ENCODE results near the gene APBB2. TPM values are rescaled to one million over a fixed set of nuclear protein-coding genes. Genes with fewer than 3 reads are reported as not detected.

The APBB2 gene
- total RNA-seq, 2 experiments from 2014 or later, result 0.93 to 13.6 TPM

GRCh38 chr4:41103657-41104056, 110.7 kb downstream of the APBB2 start:
- Mint-ChIP-seq H3K4me1 (no peaks in the 10 kb centered on the region), H3K27me3 (no peaks in the 10 kb centered on the region), H3K4me3 (no peak overlapping the region), H3K36me3 (no peaks in the 10 kb centered on the region), H3K27ac (no peak overlapping the region), H3K9me3 (ENCODE audit: low read depth) (no peaks in the 10 kb centered on the region)
- no peak for ATAC-seq
- CTCF ChIA-PET, result no interaction called here
- no peak for DNase-seq

DNA sequence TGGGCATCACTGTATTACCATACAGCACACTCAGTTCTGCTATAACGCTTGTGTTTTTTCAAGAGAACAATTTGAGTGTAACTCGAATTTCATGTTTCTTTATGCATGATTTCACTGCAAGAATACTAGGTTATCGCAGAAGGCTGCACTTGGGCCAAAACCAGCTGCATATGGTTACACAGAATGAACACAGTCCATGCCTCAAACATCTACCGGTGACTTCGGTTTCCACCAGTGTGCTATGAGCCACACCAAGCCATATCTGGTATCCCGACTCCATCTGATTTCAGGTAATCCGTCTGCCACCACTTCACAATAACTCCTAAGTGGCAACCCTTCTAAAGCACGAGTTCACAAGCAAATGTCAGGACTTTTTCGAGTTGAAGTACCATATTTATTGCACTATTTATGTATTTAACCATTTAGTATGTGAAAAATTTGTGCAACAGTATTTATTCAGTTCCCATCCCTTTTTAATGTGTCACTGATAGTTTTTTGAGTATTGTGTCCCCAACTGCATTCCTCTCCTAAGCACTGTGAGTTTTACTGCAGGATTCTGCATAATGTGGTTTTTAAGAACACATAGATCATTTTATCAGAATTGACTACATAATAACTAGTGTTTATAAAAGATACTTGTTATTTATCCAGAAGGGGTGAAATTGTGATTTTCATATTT, 111.8 kb downstream of the APBB2 start:
- no peak overlapping the region for H3K27ac Mint-ChIP-seq
- ATAC-seq, result no peak
- no peaks in the 10 kb centered on the region for H3K4me1 Mint-ChIP-seq
- CTCF ChIA-PET, result no interaction called here
- H3K9me3 Mint-ChIP-seq (ENCODE audit: low read depth), result no peaks in the 10 kb centered on the region
- DNase-seq, result no peak
- no peaks in the 10 kb centered on the region for H3K36me3 Mint-ChIP-seq
- H3K4me3 Mint-ChIP-seq, result no peak overlapping the region
- H3K27me3 Mint-ChIP-seq, result no peaks in the 10 kb centered on the region

DNA sequence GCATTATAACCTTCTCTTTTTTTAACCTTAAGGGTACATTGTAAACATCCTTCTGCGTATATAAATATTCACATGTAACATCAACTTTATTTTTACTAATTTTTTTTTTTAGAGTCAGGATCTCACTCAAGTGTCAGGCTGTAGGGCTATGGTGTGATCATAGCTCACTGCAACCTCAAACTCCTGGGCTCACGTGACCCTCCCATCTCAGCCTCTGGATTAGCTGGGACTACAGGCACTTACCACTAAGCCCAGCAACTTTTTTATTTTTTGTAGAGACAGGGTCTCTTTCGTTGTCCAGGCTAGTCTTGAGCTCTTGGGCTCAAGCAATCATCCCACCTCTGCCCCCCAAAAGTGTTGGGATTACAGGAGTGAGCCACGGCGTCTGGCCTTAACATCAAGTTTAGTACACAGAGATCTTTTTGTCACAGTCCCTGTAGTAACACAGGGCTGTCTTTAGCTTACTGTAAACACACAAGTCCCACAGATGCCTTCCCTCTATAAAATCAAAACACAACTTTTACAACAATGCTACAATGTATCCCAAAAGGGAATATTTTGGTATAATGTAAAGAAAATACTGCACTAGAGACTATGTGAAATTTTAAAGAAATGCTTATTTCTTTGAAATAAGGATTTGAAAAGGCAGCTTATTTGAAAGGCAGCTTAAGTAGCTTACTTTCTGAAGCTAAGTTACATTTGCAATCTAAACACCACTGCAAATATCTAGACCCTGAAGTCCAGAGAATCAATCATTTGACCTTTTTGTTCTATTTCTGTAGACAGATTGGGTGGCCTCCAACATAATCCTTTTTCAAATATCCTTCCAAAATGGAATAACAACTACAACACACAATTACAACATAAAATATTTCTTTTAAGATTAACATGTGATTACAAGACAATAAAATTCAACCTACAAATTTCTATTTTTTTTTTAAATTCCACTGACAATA, 116.0 kb downstream of the APBB2 start:
- no peak overlapping the region for H3K4me3 Mint-ChIP-seq
- CTCF ChIA-PET, result no interaction called here
- no peaks in the 10 kb centered on the region for H3K27me3 Mint-ChIP-seq
- no peaks in the 10 kb centered on the region for H3K4me1 Mint-ChIP-seq
- DNase-seq (no peak), ATAC-seq (no peak)
- no peaks in the 10 kb centered on the region for H3K36me3 Mint-ChIP-seq
- H3K9me3 Mint-ChIP-seq (ENCODE audit: low read depth), result no peaks in the 10 kb centered on the region
- H3K27ac Mint-ChIP-seq, result no peak overlapping the region

- CTCF ChIA-PET, result no interaction called here
- Mint-ChIP-seq H3K36me3 (no peaks in the 10 kb centered on the region), H3K4me1 (no peaks in the 10 kb centered on the region), H3K27ac (no peak overlapping the region), H3K27me3 (no peaks in the 10 kb centered on the region), H3K9me3 (ENCODE audit: low read depth) (no peaks in the 10 kb centered on the region), H3K4me3 (no peak overlapping the region)
- DNase-seq (no peak), ATAC-seq (no peak)
Observed at GRCh38 chr4:41095973-41096372, 118.4 kb downstream of the APBB2 start.

GRCh38 chr4:41095192-41095872, 119.0 kb downstream of the APBB2 start:
- Mint-ChIP-seq H3K36me3 (no peaks in the 10 kb centered on the region), H3K27ac (no peak overlapping the region), H3K27me3 (no peaks in the 10 kb centered on the region), H3K4me1 (no peaks in the 10 kb centered on the region), H3K4me3 (no peak overlapping the region), H3K9me3 (ENCODE audit: low read depth) (no peaks in the 10 kb centered on the region)
- ATAC-seq (no peak), DNase-seq (no peak)
- CTCF ChIA-PET, result no interaction called here

DNA sequence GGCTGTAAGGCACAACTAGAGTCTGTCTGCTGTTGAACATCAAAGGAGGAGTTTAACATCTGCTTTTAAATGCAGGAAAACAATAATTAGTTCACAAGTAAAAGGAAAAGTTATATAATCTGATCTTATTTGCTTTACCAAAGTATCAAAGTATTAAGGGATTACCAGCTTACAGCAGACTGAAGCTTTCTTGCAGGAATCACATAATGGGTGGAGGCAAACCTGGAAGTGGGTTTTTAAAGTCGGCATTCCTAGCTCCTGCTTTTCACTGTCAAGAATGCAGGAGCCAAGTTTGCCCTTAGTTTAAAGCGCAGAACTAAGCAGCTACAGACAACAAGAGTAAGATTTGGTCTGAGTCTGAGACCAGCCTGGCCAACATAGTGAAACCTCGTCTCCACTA, 122.2 kb downstream of the APBB2 start:
- Mint-ChIP-seq H3K27ac (no peak overlapping the region), H3K36me3 (no peaks in the 10 kb centered on the region), H3K9me3 (ENCODE audit: low read depth) (no peaks in the 10 kb centered on the region), H3K4me1 (no peaks in the 10 kb centered on the region), H3K27me3 (no peaks in the 10 kb centered on the region), H3K4me3 (no peak overlapping the region)
- ATAC-seq (no peak), DNase-seq (no peak)
- CTCF ChIA-PET, result no interaction called here

DNA sequence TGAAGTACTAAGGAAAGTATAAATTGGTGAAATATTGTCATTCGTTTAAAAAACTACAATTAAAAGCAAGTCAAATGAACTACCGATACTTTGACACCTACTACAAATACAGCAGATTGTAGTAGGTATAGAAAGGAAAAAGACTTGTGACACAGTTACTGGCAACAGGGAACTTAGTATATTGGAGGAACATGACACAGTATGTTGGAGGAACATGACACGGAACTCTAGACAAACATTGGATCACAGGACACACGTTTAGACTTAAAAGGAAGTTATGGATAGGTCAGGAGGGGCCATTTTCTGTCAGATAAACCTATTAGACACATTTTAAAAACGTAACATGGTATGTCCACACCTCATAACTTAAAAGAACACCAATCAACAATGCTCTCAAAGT, 132.5 kb downstream of the APBB2 start:
- no peak for ATAC-seq
- DNase-seq, result no peak
- Mint-ChIP-seq H3K27me3 (no peaks in the 10 kb centered on the region), H3K9me3 (ENCODE audit: low read depth) (peaks cover 7% of the 10 kb centered on the region), H3K36me3 (no peaks in the 10 kb centered on the region), H3K4me3 (no peak overlapping the region), H3K4me1 (no peaks in the 10 kb centered on the region), H3K27ac (no peak overlapping the region)
- CTCF ChIA-PET, result interaction anchor here (0.7 to 0.9 kb wide), 2 partner anchors 29 to 157 kb away, joined by 3 read pairs; no protein-coding TSS in a partner anchor

DNA sequence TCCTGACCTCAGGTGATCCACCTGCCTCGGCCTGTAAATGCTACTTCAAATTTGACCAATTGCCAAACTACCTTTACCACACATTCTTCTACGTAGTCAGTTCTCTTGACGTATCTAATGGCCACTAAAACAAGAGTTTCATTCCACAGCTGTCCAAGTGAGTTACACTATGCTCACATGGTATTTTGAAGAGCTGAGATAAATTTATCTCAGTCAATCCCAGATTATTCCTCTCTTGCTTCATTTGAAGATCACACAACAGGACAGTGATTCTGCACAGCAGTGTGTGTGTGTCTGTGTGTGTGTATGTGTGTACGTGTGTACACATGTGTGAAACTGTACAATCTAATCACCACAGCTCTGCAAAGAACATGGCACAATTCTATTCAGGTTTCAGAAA, 133.4 kb downstream of the APBB2 start:
- CTCF ChIA-PET, result no interaction called here
- Mint-ChIP-seq H3K9me3 (ENCODE audit: low read depth) (peaks cover 2% of the 10 kb centered on the region), H3K27ac (no peak overlapping the region), H3K36me3 (no peaks in the 10 kb centered on the region), H3K4me3 (no peak overlapping the region), H3K27me3 (no peaks in the 10 kb centered on the region), H3K4me1 (no peaks in the 10 kb centered on the region)
- ATAC-seq (no peak), DNase-seq (no peak)

GRCh38 chr4:41079881-41080560, 134.3 kb downstream of the APBB2 start:
- CTCF ChIA-PET, result no interaction called here

DNA sequence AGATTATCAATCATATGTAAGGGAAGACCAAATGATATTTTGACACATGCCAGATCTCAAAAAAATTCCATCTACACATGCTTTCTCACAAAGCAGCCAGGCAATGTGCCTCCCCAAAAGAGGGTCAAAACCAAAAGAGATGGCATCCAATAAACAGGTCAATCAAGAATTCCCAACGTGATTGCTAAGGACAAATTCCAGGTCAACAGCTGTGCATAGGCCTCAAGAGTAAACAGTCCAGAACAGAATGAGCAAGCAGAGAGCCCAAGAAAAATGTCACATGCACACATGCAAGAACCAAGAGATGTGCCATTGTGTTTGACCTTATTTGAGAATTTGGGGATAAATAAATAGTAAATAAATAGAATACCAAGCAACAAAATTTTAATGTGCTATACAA, 136.7 kb downstream of the APBB2 start:
- no peaks in the 10 kb centered on the region for H3K36me3 Mint-ChIP-seq

More at GRCh38 chr4:41079881-41080560, 134.3 kb downstream of the APBB2 start:
- ATAC-seq (no peak), DNase-seq (no peak)
- Mint-ChIP-seq H3K36me3 (no peaks in the 10 kb centered on the region), H3K27ac (no peak overlapping the region), H3K9me3 (ENCODE audit: low read depth) (no peaks in the 10 kb centered on the region), H3K4me3 (no peak overlapping the region), H3K4me1 (no peaks in the 10 kb centered on the region), H3K27me3 (peaks cover 2% of the 10 kb centered on the region)

DNA sequence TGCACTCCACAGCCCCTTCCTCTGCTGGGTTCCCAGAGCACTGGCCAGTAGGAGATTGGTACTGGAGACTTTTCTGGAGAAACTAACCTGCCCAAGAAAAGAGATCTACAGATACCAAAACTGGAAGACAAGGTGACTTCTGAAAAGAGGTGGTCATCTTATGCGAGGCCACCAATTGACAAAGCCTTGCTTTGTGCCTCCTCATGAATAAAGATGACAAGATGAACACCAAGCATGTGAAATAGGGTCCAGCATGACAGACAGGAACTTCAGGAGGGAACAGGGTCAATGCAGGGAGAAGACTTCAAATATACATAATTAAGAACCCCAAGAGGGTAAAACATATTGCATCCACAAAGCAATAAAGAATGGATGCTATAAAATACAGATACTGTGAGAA, 137.9 kb downstream of the APBB2 start:
- H3K36me3 Mint-ChIP-seq, result no peaks in the 10 kb centered on the region
- no peak for ATAC-seq
- H3K4me1 Mint-ChIP-seq, result no peaks in the 10 kb centered on the region
- CTCF ChIA-PET, result no interaction called here
- no peak for DNase-seq
- H3K27me3 Mint-ChIP-seq, result peaks cover 2% of the 10 kb centered on the region
- no peak overlapping the region for H3K27ac Mint-ChIP-seq
- H3K9me3 Mint-ChIP-seq (ENCODE audit: low read depth), result no peaks in the 10 kb centered on the region
- no peak overlapping the region for H3K4me3 Mint-ChIP-seq

More for the DNA sequence above, 136.7 kb downstream of the APBB2 start:
- H3K4me1 Mint-ChIP-seq, result no peaks in the 10 kb centered on the region
- no peak for DNase-seq
- no peak for ATAC-seq
- H3K9me3 Mint-ChIP-seq (ENCODE audit: low read depth), result no peaks in the 10 kb centered on the region
- H3K27me3 Mint-ChIP-seq, result peaks cover 2% of the 10 kb centered on the region
- no peak overlapping the region for H3K27ac Mint-ChIP-seq
- no peak overlapping the region for H3K4me3 Mint-ChIP-seq
- CTCF ChIA-PET, result no interaction called here

- Mint-ChIP-seq H3K9me3 (ENCODE audit: low read depth) (no peaks in the 10 kb centered on the region), H3K27me3 (peaks cover 2% of the 10 kb centered on the region), H3K27ac (no peak overlapping the region), H3K36me3 (no peaks in the 10 kb centered on the region), H3K4me1 (no peaks in the 10 kb centered on the region), H3K4me3 (no peak overlapping the region)
- DNase-seq (no peak), ATAC-seq (no peak)
- CTCF ChIA-PET, result no interaction called here
Observed at GRCh38 chr4:41074215-41074614, 140.1 kb downstream of the APBB2 start.

GRCh38 chr4:41072021-41072777, 142.1 kb downstream of the APBB2 start:
- ATAC-seq (no peak), DNase-seq (no peak)
- Mint-ChIP-seq H3K4me1 (no peaks in the 10 kb centered on the region), H3K36me3 (no peaks in the 10 kb centered on the region), H3K27me3 (peaks cover 2% of the 10 kb centered on the region), H3K27ac (no peak overlapping the region), H3K9me3 (ENCODE audit: low read depth) (no peaks in the 10 kb centered on the region), H3K4me3 (no peak overlapping the region)
- CTCF ChIA-PET, result no interaction called here

Measured in activated CD8-positive, alpha-beta memory T cell treated with anti-CD3 and anti-CD28 coated beads, Interleukin-2, amount 10 ng/mL, durations not matched to agents 7 days and 5 days (primary cell).